Endothelial cell of umbilical vein (primary cell): ENCODE measurements around the gene PHACTR1. TPM values are rescaled to one million over a fixed set of nuclear protein-coding genes. Genes with fewer than 3 reads are reported as not detected.
A peak's percentile ranks its signal among the peaks of the same experiment; 100 is the strongest.

ENCODE experiments used
- BruUV-seq: library from RNA; stranded (reverse); fragments of 400-500 nt; replicated peaks from 2 replicates; lab custom pipeline; 2021; lab: Mats Ljungman, UMichigan
- CTCF ChIA-PET: fragments of 300-600, 350-600 bp; sonication (Branson Sonifier 250); formaldehyde crosslinking; loops from one replicate; lab custom pipeline; 2021; ENCODE audit warnings: antibody characterized with exemption, inconsistent platforms; lab: Charles Lee
- POLR2A ChIA-PET: fragments of 300-600, 350-600 bp; sonication (Branson Sonifier 250); formaldehyde crosslinking; loops from one replicate; lab custom pipeline; 2021; ENCODE audit warnings: antibody characterized with exemption, inconsistent platforms; lab: Charles Lee
- DNase-seq: peaks from one replicate; pipeline ENCODE4 v3.0.0-alpha.2; 2011; ENCODE audit warnings: low read depth, low spot score
- FAIRE-seq: peaks from 2 replicates; lab custom pipeline; 2011; peaks lifted over from hg19 to GRCh38; lab: Jason Lieb, UNC
- H2AFZ ChIP-seq: 2 replicates; pipeline ENCODE4 v1.6.0; 2012; ENCODE audit warnings: low read depth, low read length, control low read depth, inconsistent platforms
- H3K27ac ChIP-seq: 2 replicates; pipeline ENCODE4 v1.5.1; 2011; ENCODE audit warnings: low read depth, mild to moderate bottlenecking, control low read depth, low read length, moderate library complexity; ENCODE audit not compliant: insufficient read depth
- H3K27me3 ChIP-seq, 2 experiments: 2 replicates each; pipeline versions ENCODE4 v1.6.0 to v1.6.1; 2011; ENCODE audit warnings: low read length in 2 of 2, mixed read lengths in 1 of 2; ENCODE audit not compliant: control insufficient read depth in 2 of 2, insufficient read depth in 2 of 2
- H3K36me3 ChIP-seq, 2 experiments: 2 replicates in 1 of 2; 3 replicates in 1 of 2; pipeline ENCODE4 v1.5.1; 2011; ENCODE audit warnings: low read length in 2 of 2, mild to moderate bottlenecking in 1 of 2, moderate library complexity in 1 of 2; ENCODE audit not compliant: control insufficient read depth in 2 of 2, insufficient read depth in 2 of 2; ENCODE audit errors: extremely low read depth in 1 of 2
- H3K4me1 ChIP-seq: 3 replicates; pipeline ENCODE4 v1.5.1; 2011; ENCODE audit warnings: mild to moderate bottlenecking, low read length; ENCODE audit not compliant: control insufficient read depth, insufficient read depth; ENCODE audit errors: extremely low read depth
- H3K4me2 ChIP-seq: 2 replicates; pipeline ENCODE4 v1.6.1; 2011; ENCODE audit warnings: low read length, control low read depth, mixed read lengths; ENCODE audit not compliant: insufficient read depth
- H3K4me3 ChIP-seq, 3 experiments: fragments of 200-600 bp in 1 of 3; sonication (generic), shearing (Covaris generic) in 1 of 3; replicated peaks in 1 of 3; 2 replicates each; pipeline ENCODE4 v1.5.1; 2011 to 2016; ENCODE audit warnings: control low read depth in 3 of 3, low read length in 3 of 3, mild to moderate bottlenecking in 2 of 3, inconsistent platforms in 1 of 3, low read depth in 1 of 3, moderate library complexity in 1 of 3; ENCODE audit not compliant: insufficient read depth in 1 of 3
- H3K79me2 ChIP-seq: 2 replicates; pipeline ENCODE4 v1.6.0; 2012; ENCODE audit warnings: low read length, inconsistent platforms; ENCODE audit not compliant: control insufficient read depth, insufficient read depth
- H3K9ac ChIP-seq: replicated peaks from 2 replicates; pipeline ENCODE3; 2011; ENCODE audit warnings: low read length, control low read depth; ENCODE audit not compliant: insufficient read depth; ENCODE audit errors: extremely low read depth
- H3K9me1 ChIP-seq: replicated peaks from 3 replicates; pipeline ENCODE4 v1.6.0; 2011; ENCODE audit warnings: mild to moderate bottlenecking, low read length; ENCODE audit not compliant: control insufficient read depth, insufficient read depth; ENCODE audit errors: extremely low read depth
- H3K9me3 ChIP-seq: replicated peaks from 2 replicates; pipeline ENCODE4 v1.5.1; 2012; ENCODE audit warnings: low read length, inconsistent platforms; ENCODE audit not compliant: control insufficient read depth, insufficient read depth
- H4K20me1 ChIP-seq: replicated peaks from 2 replicates; pipeline ENCODE3; 2011; ENCODE audit warnings: mild to moderate bottlenecking, low read length; ENCODE audit not compliant: control insufficient read depth, insufficient read depth; ENCODE audit errors: extremely low read depth
- CTCF ChIP-seq, 2 donors: IDR thresholded peaks; 1 replicate in 1 of 2; 2 replicates in 1 of 2; pipeline ENCODE4 v1.5.1; 2011; ENCODE audit warnings: low read length in 2 of 2, mild to moderate bottlenecking in 2 of 2, moderate library complexity in 2 of 2, control low read depth in 1 of 2, inconsistent platforms in 1 of 2, low read depth in 1 of 2; ENCODE audit not compliant: insufficient read depth in 1 of 2; ENCODE audit errors: extremely low read depth in 1 of 2
- EZH2 ChIP-seq: IDR thresholded peaks from 2 replicates; pipeline ENCODE4 v1.6.1; 2012; ENCODE audit warnings: borderline replicate concordance, low read depth, mild to moderate bottlenecking, moderate library complexity, low read length, inconsistent platforms; ENCODE audit not compliant: severe bottlenecking
- FOS ChIP-seq: IDR thresholded peaks from 2 replicates; pipeline ENCODE4 v1.6.1; 2011; ENCODE audit warnings: mild to moderate bottlenecking, low read length, moderate library complexity, borderline replicate concordance; ENCODE audit not compliant: insufficient read depth
- GATA2 ChIP-seq: IDR thresholded peaks from 2 replicates; pipeline ENCODE4 v1.7.0; 2011; ENCODE audit warnings: low read depth, mild to moderate bottlenecking, moderate library complexity, mixed read lengths, low read length; ENCODE audit not compliant: insufficient read length, insufficient read depth
- JUN ChIP-seq: IDR thresholded peaks from 2 replicates; pipeline ENCODE4 v1.6.1; 2011; ENCODE audit warnings: borderline replicate concordance, low read depth; ENCODE audit not compliant: insufficient read length, insufficient read depth
- MYC ChIP-seq: IDR thresholded peaks from one replicate; pipeline ENCODE4 v1.6.1; 2011; ENCODE audit warnings: mild to moderate bottlenecking, low read depth, low read length
- POLR2A ChIP-seq: IDR thresholded peaks from 2 replicates; pipeline ENCODE4 v1.6.1; 2012; ENCODE audit warnings: low read depth, mild to moderate bottlenecking, control low read depth, low read length
- POLR2AphosphoS5 ChIP-seq: IDR thresholded peaks from 2 replicates; pipeline ENCODE4 v1.6.1; 2012; ENCODE audit warnings: low read depth, mild to moderate bottlenecking, control low read depth, low read length, moderate library complexity; ENCODE audit not compliant: insufficient read depth
- dilution Hi-C: fragments of 300-500 bp; cut with MboI; formaldehyde crosslinking; loops from one replicate; pipeline ENCODE4 v1.15.0; 2019; ENCODE audit warnings: low sequenced_read_pairs; ENCODE audit not compliant: extremely low pct_ligation_motif_present
- intact Hi-C: fragments of 100-400 bp; cut with micrococcal nuclease; formaldehyde crosslinking; loops from one replicate; pipeline ENCODE4 v1.10.0; 2022
- polyA plus RNA-seq, 4 experiments: library from polyadenylated mRNA; depleted of rRNA in 3 of 4; stranded (reverse) in 3 of 4; unstranded in 1 of 4; fragments of >200 nt; gene quantifications; 2 replicates each; pipeline versions ENCODE4 v1.2.1 to v1.2.3, GENCODE V29; 2011 to 2012; ENCODE audit warnings: missing spikeins in 1 of 4
- total RNA-seq: library from RNA; stranded (reverse); gene quantifications from 2 replicates; pipeline ENCODE4 v1.2.3, GENCODE V29; 2021
- TF ChIP-seq, protein P1 (sequence below): IDR thresholded peaks from 2 replicates; pipeline ENCODE4 v1.6.1; 2011; ENCODE audit not compliant: insufficient read depth, insufficient read length

Gene PHACTR1
- total and polyA plus RNA-seq, 2 donors (not counting 3 experiments of a cell fraction or from before 2014, with no cell fraction given) = 2.4 to 23.2 TPM

- H3K27ac ChIP-seq = no peak overlapping the region
- dilution Hi-C loops = no loop called here
- CTCF ChIA-PET = no interaction called here
- no peak overlapping the region for H3K4me3 ChIP-seq
- no peaks in the 10 kb centered on the region for H3K36me3 ChIP-seq
- no peaks in the 10 kb centered on the region for H3K79me2 ChIP-seq
- H3K9me1 ChIP-seq = no peaks in the 10 kb centered on the region
- POLR2A ChIA-PET = no interaction called here
- H3K27me3 ChIP-seq = peaks cover 0 to 10% of the 10 kb centered on the region in 2 experiments
- DNase-seq (peak; percentile 3), FAIRE-seq (no peak)
- BruUV-seq = no TSS peak
- H2AFZ ChIP-seq = no peak overlapping the region
- no peaks in the 10 kb centered on the region for H3K9me3 ChIP-seq
- intact Hi-C loops = loop anchor here (5.0 to 10.0 kb wide), 3 partner anchors 355 to 1303 kb away; no protein-coding TSS in a partner anchor
- no peak overlapping the region for H3K4me2 ChIP-seq
- H3K9ac ChIP-seq = no peak overlapping the region
- no peaks in the 10 kb centered on the region for H4K20me1 ChIP-seq
- TF ChIP-seq GATA2 = no peak
- TF ChIP-seq CTCF (IDR thresholded peaks at IDR 0.05; ENCODE audit: extremely low read depth in 1 of 2, insufficient read depth in 1 of 2, low read depth in 1 of 2, low read length in 2 of 2) = peak; percentile 66 to 70
- TF ChIP-seq JUN = no peak
- H3K4me1 ChIP-seq = no peaks in the 10 kb centered on the region
Measured at GRCh38 chr6:12890171-12890790, 173.7 kb downstream of the PHACTR1 start.

GRCh38 chr6:12891595-12891994, 175.0 kb downstream of the PHACTR1 start:
- H3K9ac ChIP-seq = no peak overlapping the region
- no peaks in the 10 kb centered on the region for H3K4me1 ChIP-seq
- H3K79me2 ChIP-seq = no peaks in the 10 kb centered on the region
- H3K4me3 ChIP-seq = no peak overlapping the region
- BruUV-seq = no TSS peak
- H3K36me3 ChIP-seq = no peaks in the 10 kb centered on the region
- H3K27me3 ChIP-seq = peaks cover 3 to 6% of the 10 kb centered on the region in 2 experiments
- CTCF ChIA-PET = interaction anchor here (1.0 to 6.1 kb wide), 7 partner anchors 11 to 1305 kb away, joined by 3 to 84 read pairs (median 4); no protein-coding TSS in a partner anchor
- no peaks in the 10 kb centered on the region for H3K9me1 ChIP-seq
- H3K4me2 ChIP-seq = no peak overlapping the region
- dilution Hi-C loops (no loop called here), intact Hi-C loops (loop anchor here (5.0 to 10.0 kb wide), 3 partner anchors 357 to 1304 kb away; no protein-coding TSS in a partner anchor)
- H4K20me1 ChIP-seq = no peaks in the 10 kb centered on the region
- TF ChIP-seq POLR2AphosphoS5 = no peak
- no peak for TF ChIP-seq FOS
- TF ChIP-seq GATA2 = no peak
- no peak for TF ChIP-seq POLR2A
- TF ChIP-seq MYC = no peak
- no peak for TF ChIP-seq EZH2
- no peak for TF ChIP-seq JUN
- TF ChIP-seq, protein P1, sequence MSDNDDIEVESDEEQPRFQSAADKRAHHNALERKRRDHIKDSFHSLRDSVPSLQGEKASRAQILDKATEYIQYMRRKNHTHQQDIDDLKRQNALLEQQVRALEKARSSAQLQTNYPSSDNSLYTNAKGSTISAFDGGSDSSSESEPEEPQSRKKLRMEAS = no peak
- no peak for TF ChIP-seq CTCF (IDR thresholded peaks at IDR 0.05; ENCODE audit: extremely low read depth in 1 of 2, insufficient read depth in 1 of 2, low read depth in 1 of 2, low read length in 2 of 2)
- no peak overlapping the region for H3K27ac ChIP-seq
- FAIRE-seq = no peak
- POLR2A ChIA-PET = no interaction called here
- DNase-seq = no peak
- no peak overlapping the region for H2AFZ ChIP-seq
- H3K9me3 ChIP-seq = no peaks in the 10 kb centered on the region
